ENCODE measurements around the gene HYAL3.
"Not testable (repeated sequence)": the region's sequence is repeated elsewhere in the genome, so short reads cannot be mapped to it uniquely, and the experiment has no call there.

The HYAL3 gene

DNA sequence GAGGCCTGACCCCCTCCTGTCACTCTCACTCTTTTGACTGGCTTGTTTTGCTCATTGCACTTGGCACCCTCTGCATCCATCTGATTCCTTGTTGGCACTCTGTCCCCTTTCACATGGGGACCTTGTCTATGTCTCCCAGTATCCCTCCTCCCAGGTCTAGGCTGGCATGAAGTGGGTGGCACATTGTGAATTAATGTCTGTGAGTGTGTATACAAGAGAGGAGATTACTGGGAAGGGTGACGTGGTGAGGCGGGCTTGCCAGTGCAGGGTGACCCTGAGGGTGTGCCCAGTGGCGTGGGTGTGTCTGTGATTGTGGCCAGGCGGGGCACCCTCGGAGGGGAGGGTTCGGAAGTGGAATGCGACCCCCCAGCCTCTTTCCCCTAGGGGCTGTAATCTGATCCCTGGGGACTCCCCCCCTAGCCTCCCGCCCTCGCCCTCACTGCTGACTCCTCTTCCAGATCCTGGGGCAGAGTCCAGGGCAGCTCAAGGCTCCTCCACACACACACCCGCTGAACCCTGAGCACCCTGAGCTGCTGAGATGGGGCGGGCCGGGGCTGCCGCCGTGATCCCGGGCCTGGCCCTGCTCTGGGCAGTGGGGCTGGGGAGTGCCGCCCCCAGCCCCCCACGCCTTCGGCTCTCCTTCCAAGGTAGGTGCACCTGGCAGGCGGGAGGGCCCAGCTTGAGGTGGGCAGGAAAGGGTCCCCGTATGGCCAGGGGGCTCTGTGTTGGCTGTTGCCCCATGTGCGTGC is 30.3 kb downstream of the HYAL3 start, which contains the start of gene SEMA3B:
Gene SEMA3B (plus strand): TSS at position 445 of the 749 bp plus-strand sequence. CDS start 94 bp downstream, at position 539.
- no peaks in the 10 kb centered on the region for H3K36me3 ChIP-seq (ENCODE audit: insufficient read depth, low read length)
- no peaks in the 10 kb centered on the region for H3K9me3 ChIP-seq (ENCODE audit: control insufficient read depth, insufficient read depth, low read length)
- H3K4me1 ChIP-seq (ENCODE audit: insufficient read depth, low read length), result peaks cover 58% of the 10 kb centered on the region
- peak within 1 kb of the TSS; percentile 43 for H3K9ac ChIP-seq (ENCODE audit: low read depth, low read length)

DNA sequence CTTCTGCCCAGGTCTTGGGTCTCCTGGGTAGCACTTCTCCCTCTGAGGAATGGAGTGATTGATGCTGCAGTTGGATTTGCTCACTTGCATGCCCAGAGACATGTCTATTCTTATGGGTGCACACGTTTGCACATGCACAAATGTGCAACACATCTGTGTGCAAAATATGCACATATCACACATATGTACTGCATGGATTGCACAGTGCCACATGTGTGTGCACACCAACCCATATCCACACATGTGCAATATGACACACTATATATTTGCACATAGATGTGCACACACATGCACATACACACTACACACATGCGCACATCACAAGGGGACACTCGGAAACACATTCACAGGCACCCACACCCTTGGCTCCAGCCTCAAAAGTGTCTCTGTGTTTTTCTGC is 30.9 kb downstream of the HYAL3 start:
- Histone ChIP-seq H3K9ac (ENCODE audit: low read depth, low read length) (no peak overlapping the region; the same call in 1 of the 2 replicates), H3K4me1 (ENCODE audit: insufficient read depth, low read length) (peaks cover 63% of the 10 kb centered on the region), H3K9me3 (ENCODE audit: control insufficient read depth, insufficient read depth, low read length) (no peaks in the 10 kb centered on the region), H3K36me3 (ENCODE audit: insufficient read depth, low read length) (no peaks in the 10 kb centered on the region)

DNA sequence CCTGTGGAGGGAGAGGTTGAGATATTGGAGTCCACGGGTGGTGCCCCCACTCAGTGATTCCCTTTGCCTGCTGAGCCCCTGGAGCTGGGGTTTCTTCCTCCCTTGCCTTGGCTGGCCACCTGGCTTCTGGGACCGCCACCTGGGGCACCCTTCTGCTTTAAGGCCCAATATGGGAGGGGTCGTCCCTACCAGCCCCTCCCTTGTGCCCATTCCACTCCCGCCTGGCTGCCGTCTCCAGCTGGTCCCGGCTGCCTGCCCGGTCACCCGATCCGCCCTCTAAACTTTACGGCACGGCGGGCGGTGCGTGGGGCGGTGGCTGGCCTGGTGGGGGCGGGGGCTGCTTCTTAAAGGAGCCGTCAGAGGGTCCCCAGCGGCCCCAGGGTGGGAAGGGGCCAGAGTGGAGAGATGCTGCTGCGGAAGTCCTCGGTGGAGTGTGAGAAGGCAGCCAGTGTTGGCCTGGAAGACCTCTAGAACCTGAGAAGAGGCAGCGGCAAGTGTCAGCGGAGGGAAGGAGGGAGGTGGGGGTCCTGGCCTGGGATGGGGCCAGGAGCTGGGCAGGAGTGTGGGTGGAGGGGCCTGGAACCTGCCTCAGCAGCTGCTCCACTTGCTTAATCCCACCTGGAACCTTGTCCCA is 31.8 kb downstream of the HYAL3 start:
- Histone ChIP-seq H3K9me3 (ENCODE audit: control insufficient read depth, insufficient read depth, low read length) (no peaks in the 10 kb centered on the region), H3K9ac (ENCODE audit: low read depth, low read length) (peak overlapping the region; percentile 9; the same call in 1 of the 2 replicates), H3K4me1 (ENCODE audit: insufficient read depth, low read length) (peaks cover 63% of the 10 kb centered on the region), H3K36me3 (ENCODE audit: insufficient read depth, low read length) (no peaks in the 10 kb centered on the region)

DNA sequence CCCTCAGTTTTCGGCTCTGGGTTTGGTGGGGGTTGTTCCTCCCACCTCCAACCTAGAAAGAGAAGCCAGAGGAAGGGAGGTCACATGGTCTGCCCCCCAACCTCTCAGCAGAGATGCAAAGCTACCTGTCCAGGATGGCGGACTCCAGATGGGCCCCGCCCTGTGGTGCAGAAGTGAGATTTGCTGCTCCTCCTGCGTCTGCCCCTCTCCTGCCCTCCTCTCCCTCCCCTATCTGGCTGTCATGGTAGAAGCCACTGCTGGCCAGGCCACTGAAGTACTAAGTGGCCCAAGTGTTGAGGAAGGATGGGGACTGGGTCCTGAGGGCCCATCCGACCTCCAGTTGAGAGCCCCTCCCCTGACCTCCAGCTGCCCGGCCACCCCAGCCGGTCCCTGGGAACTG is 32.4 kb downstream of the HYAL3 start:
- Histone ChIP-seq H3K4me1 (ENCODE audit: insufficient read depth, low read length) (peaks cover 63% of the 10 kb centered on the region), H3K9ac (ENCODE audit: low read depth, low read length) (no peak overlapping the region; the same call in 1 of the 2 replicates), H3K36me3 (ENCODE audit: insufficient read depth, low read length) (no peaks in the 10 kb centered on the region), H3K9me3 (ENCODE audit: control insufficient read depth, insufficient read depth, low read length) (no peaks in the 10 kb centered on the region)

DNA sequence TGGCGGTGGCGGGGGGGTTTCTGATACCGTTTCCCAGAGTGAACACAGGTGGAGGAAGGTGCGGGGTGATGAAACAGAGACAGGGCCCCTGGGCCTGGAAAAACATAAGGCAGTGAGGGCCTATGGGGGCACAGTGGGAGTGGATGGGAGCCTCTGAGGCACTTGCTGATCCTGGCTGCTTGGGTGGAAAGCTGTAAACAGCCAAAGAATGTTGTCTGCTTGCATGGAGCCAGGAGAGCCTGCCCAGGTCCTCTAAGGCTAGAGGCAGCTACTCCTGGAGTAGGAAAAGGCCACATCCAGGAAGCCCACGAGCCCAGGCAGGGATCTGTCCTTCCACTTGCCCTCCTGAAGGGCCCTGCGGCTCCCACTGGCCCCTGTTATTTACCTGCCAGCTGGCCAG is 33.2 kb downstream of the HYAL3 start:
- Histone ChIP-seq H3K9me3 (ENCODE audit: control insufficient read depth, insufficient read depth, low read length) (no peaks in the 10 kb centered on the region), H3K9ac (ENCODE audit: low read depth, low read length) (no peak overlapping the region), H3K36me3 (ENCODE audit: insufficient read depth, low read length) (no peaks in the 10 kb centered on the region), H3K4me1 (ENCODE audit: insufficient read depth, low read length) (peaks cover 60% of the 10 kb centered on the region)

DNA sequence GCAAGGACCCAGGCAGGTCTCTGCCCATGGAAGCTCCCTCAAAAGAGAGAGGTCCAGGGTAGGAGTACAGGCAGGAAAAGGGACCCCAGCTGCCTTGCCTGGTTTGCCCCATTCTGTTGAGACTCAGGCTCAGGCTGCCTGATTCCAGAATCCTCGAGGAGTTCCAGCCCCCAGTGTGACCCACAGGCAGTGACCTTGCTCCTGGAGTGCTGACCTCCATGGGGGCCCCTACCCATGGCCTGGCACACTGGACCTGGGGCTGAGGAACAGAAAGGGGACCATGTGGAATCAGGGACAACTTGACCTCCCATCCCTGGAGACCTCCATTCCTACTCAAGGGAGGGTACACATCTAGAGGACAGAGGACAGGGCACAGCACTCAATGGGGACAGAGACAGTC is 33.6 kb downstream of the HYAL3 start:
- H3K4me1 ChIP-seq (ENCODE audit: insufficient read depth, low read length), result peaks cover 65% of the 10 kb centered on the region
- H3K9ac ChIP-seq (ENCODE audit: low read depth, low read length), result no peak overlapping the region
- no peaks in the 10 kb centered on the region for H3K36me3 ChIP-seq (ENCODE audit: insufficient read depth, low read length)
- H3K9me3 ChIP-seq (ENCODE audit: control insufficient read depth, insufficient read depth, low read length), result no peaks in the 10 kb centered on the region

DNA sequence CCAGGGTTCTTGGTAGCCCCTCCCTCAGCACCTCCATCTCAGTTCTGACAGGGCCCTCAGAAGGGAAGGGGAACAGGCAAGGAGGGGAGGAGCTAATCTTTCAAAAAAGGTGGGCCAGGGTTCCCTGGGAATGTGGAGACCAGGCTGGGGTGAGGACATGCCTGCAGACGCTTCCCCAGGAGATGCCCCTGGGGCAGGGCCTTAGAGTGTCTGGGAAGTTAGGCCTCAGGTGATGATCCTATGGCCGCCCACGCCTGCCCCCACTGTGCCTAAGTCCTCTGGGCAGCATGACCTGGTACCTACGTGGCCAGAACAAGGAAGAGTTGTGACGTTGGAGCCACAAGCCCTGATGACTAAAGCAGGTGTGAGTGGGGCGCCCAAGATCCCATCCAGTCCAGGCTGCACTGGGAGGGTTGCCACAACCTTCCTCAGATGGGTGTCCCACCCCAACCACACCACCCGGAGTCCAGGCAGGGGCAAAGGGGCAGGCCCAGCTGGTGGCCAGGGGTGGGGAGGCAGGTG is 34.2 kb downstream of the HYAL3 start:
- Histone ChIP-seq H3K4me1 (ENCODE audit: insufficient read depth, low read length) (peaks cover 66% of the 10 kb centered on the region), H3K9ac (ENCODE audit: low read depth, low read length) (no peak overlapping the region), H3K36me3 (ENCODE audit: insufficient read depth, low read length) (no peaks in the 10 kb centered on the region), H3K9me3 (ENCODE audit: control insufficient read depth, insufficient read depth, low read length) (no peaks in the 10 kb centered on the region)

DNA sequence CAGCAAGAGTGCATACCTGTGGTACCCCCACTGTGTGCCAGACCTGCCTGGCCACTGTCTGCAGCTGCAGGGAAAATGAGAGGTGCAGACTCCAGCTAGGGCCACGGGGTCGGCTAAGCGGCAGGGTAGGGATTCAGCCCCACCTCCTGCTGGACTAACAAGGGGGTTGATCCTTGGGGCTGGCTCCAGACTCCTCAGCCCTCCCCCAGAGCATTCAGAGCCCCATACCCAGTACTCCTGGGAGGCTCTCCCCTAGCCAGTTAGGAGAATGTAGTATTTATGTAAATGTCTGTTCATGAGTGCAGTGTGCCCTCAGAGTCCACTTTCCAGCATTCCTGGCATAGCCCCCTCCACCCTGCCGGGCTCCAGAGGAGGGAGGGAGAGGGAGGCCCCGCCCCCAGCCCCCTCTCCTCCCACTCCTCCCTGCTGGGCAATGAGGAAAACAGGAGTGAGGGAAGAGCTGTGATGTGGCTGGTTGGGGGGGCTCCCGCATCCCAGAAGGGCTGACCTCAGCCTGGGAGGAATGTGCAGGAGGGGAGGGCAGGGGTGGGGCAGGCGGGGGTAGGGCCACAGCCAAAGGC is 34.7 kb downstream of the HYAL3 start:
- H3K9me3 ChIP-seq (ENCODE audit: control insufficient read depth, insufficient read depth, low read length), result no peaks in the 10 kb centered on the region
- H3K4me1 ChIP-seq (ENCODE audit: insufficient read depth, low read length), result peaks cover 63% of the 10 kb centered on the region
- H3K36me3 ChIP-seq (ENCODE audit: insufficient read depth, low read length), result no peaks in the 10 kb centered on the region
- H3K9ac ChIP-seq (ENCODE audit: low read depth, low read length), result peak overlapping the region; percentile 1; the same call in 1 of the 2 replicates

DNA sequence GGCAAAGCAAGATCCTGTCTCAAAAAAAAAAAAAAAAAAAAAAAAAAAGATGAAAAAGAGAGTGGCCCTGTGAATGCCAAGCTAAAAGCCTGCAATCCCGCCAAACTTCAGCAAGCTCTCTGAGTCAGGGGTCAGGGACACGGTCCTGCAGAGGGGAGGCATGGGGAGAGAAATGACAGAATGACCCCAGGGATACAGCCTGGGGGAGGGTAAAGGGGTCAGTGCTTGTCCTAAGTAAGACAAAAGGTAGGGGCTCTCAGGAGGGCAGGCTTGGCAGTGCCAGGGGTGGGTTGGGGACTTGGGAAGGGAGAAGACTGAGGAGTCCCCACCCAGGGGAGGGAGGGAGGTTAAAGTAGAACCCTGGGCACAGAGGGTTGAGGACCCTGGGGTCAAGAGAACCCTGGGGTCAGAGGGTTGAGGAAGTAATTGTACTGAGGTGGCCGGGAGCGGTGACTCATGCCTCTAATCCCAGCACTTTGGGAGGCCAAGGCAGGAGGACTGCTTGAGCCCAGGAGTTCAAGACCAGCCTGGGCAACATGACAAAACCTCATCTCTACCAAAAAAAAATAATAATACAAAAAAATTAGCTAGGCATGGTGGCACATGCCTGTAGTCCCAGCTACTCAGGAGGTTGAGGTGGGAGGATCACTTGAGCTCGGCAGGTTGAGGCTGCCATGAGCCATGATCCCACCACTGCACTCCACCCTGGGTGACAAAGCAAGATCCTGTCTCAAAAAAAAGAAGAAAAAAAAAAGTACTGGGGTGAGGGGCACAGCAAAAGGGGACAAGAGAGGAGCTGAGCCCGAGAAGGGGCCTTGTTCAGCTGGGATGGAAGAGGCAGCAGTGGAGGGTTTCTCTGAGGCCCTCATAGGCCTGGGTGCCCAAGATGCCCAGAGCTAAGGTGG is 35.5 kb downstream of the HYAL3 start:
- Histone ChIP-seq H3K36me3 (ENCODE audit: insufficient read depth, low read length) (no peaks in the 10 kb centered on the region), H3K9ac (ENCODE audit: low read depth, low read length) (no peak overlapping the region), H3K9me3 (ENCODE audit: control insufficient read depth, insufficient read depth, low read length) (no peaks in the 10 kb centered on the region), H3K4me1 (ENCODE audit: insufficient read depth, low read length) (peaks cover 57% of the 10 kb centered on the region)

DNA sequence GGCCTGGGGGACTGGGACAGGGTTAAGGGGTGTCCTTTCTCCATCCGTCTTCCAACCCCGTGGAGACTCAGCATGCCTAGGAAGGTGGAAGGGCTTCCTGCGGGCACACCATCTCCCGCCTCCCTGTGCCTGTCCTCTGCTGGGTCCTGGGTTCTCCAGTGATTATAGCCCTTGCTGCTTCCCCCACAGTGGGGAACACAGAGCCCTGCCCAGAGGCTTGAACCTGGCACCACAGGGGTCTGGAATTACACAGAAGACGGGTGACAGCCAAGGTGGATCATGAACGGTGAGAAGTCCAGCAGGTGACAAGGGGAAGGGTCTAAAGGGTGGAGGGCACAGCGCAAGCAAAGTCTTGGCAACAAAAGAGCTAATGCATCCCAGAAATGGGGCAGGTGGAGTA is 36.4 kb downstream of the HYAL3 start:
- H3K9ac ChIP-seq (ENCODE audit: low read depth, low read length), result no peak overlapping the region
- H3K4me1 ChIP-seq (ENCODE audit: insufficient read depth, low read length), result peaks cover 47% of the 10 kb centered on the region
- no peaks in the 10 kb centered on the region for H3K36me3 ChIP-seq (ENCODE audit: insufficient read depth, low read length)
- no peaks in the 10 kb centered on the region for H3K9me3 ChIP-seq (ENCODE audit: control insufficient read depth, insufficient read depth, low read length)

DNA sequence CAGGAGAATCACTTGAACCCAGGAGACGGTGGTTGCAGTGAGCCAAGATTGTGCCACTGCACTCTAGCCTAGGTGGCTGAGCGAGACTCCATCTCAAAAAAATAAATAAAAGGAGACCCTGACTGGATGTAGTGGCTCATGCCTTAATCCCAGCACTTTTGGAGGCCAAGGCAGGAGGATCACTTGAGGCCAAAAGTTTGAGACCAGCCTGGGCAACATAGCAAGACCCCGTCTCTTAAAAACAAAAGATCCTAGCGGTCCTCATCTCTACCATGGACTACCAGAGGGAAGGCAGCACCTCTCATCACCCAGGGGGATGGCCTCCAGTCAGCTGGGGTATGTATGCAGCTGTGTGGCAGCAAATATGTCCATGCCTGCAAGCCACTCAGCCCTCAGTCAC is 37.0 kb downstream of the HYAL3 start:
- H3K4me1 ChIP-seq (ENCODE audit: insufficient read depth, low read length), result peaks cover 41% of the 10 kb centered on the region
- H3K9me3 ChIP-seq (ENCODE audit: control insufficient read depth, insufficient read depth, low read length); H3K36me3 ChIP-seq (ENCODE audit: insufficient read depth, low read length); H3K9ac ChIP-seq (ENCODE audit: low read depth, low read length): not testable (repeated sequence)

DNA sequence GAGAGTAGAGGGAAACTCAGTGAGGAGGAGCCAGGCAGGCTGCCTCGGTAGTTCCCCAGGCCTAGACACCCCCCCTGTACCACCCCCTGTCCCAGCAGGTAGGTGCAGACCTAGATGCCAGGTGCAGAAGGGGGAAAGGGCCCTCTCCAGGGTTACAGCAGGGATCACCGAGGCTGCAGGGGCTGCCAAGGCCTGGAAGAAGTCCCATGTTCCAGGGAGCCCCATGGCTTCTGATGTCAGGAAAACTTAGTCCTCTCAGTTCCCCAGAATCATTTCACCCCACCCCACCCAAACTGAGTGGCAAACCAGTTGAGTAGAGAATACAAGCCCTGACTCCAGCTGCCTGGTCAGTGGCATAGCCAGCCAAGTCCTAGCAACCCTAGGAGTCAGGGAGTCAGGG is 37.7 kb downstream of the HYAL3 start:
- no peak overlapping the region for H3K9ac ChIP-seq (ENCODE audit: low read depth, low read length)
- no peaks in the 10 kb centered on the region for H3K9me3 ChIP-seq (ENCODE audit: control insufficient read depth, insufficient read depth, low read length)
- H3K4me1 ChIP-seq (ENCODE audit: insufficient read depth, low read length), result peaks cover 34% of the 10 kb centered on the region
- H3K36me3 ChIP-seq (ENCODE audit: insufficient read depth, low read length), result peaks cover 3% of the 10 kb centered on the region

DNA sequence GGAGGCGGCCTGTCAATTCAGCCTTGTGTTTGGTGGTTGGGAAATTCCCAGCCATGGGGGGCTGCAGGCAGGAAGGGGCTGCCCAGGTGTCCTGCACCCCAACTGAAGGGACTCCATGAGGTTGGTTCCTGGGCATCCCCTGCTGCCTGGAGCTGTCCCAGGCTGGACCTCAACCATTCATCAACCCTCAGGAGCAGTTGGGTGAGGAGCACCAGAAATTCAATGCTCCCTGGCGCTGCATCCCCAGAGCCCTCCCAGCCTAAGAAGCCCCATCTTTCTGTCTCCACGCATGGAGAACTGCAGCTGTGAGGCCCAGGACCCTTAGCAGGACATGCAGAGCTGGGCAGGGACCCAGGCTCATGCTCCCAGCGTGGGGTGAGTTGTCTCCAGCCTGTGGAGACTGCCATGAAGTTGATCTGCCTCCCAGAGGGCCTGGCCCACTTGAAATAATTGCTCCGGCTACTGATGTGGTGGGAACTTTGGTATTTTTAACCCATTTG is 38.2 kb downstream of the HYAL3 start:
- Histone ChIP-seq H3K9me3 (ENCODE audit: control insufficient read depth, insufficient read depth, low read length) (no peaks in the 10 kb centered on the region), H3K9ac (ENCODE audit: low read depth, low read length) (0 out of 2 replicates have a peak overlapping the region, but pooled peaks have one; percentile 56), H3K4me1 (ENCODE audit: insufficient read depth, low read length) (peaks cover 29% of the 10 kb centered on the region), H3K36me3 (ENCODE audit: insufficient read depth, low read length) (peaks cover 3% of the 10 kb centered on the region)

Data from ES-I3 (cell line).